Measurements from ENCODE around the gene C4BPB.
"Not testable (repeated sequence)": the region's sequence is repeated elsewhere in the genome, so short reads cannot be mapped to it uniquely, and the experiment has no call there.

C4BPB gene, protein sequence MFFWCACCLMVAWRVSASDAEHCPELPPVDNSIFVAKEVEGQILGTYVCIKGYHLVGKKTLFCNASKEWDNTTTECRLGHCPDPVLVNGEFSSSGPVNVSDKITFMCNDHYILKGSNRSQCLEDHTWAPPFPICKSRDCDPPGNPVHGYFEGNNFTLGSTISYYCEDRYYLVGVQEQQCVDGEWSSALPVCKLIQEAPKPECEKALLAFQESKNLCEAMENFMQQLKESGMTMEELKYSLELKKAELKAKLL

GRCh38 chr1:207088701-207089626 lies at the start of gene C4BPB:
Gene C4BPB, plus strand, starts transcription at chr1:207088860. Its CDS starts 672 bp downstream, at chr1:207089532.
- DNase-seq (ENCODE audit: low read depth): no peak

DNA sequence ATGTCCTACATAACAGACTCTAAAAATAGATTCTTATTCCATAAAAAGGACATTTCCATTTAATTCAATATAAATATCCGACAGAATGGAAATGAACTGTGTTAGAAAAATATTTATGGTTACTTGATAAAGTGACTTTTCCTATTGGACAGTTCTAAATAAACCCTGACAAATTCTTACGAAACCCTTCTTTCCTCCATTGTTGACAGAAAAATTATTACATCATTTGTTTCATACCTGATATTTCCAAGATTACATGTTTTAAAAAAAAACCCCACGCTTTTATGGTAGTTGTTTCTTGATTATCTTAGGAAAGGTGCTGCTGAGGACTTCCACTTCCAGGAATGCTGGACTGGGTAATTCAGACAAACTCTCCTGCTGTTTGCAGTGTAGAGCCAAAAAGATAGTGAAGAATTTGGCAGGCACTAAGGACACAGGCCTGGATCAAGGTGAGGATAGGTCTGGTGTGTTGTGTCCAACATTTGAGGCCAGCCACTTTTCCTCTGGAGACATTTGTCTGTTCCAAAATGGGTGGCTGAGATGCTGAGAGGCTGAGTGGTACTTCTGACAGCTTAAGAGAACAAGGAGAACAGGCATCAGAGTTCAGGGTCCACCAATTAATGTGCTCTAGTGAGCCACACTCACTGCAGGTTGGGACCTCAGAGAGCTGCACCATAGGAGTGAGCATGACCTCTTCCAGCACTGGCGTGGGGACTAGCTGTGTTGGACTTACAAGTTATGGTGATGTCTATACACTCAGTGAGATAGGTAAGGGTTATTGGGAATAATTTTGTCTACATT lies 49.1 kb upstream of the C4BPB start:
- no peak for DNase-seq (ENCODE audit: low read depth)

- DNase-seq (ENCODE audit: low read depth): no peak
Measured at GRCh38 chr1:207040181-207040533, 48.5 kb upstream of the C4BPB start.

GRCh38 chr1:207041397-207041796 lies 47.3 kb upstream of the C4BPB start:
- DNase-seq (ENCODE audit: low read depth): not testable (repeated sequence)

DNA sequence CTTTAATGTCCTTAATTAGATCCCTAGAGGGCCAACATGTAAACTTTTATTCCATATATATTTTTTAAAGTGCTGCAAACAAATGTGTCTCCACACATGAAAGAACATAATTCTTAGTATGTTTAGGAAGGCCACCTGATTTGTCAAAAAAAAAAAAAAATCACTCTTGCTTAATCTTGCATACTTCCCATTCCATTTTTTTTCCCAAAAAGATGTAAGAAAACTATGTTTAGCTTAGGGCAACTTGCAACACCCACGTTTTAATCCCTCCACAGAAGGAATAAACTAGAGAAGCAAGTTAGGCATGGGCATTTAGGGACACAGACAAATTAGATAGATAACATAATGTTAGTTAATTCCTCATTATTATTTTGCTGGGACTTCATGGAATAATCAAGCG lies 43.2 kb upstream of the C4BPB start:
- DNase-seq (ENCODE audit: low read depth): no peak

GRCh38 chr1:207047505-207047904 lies 41.2 kb upstream of the C4BPB start:
- DNase-seq (ENCODE audit: low read depth): no peak

DNA sequence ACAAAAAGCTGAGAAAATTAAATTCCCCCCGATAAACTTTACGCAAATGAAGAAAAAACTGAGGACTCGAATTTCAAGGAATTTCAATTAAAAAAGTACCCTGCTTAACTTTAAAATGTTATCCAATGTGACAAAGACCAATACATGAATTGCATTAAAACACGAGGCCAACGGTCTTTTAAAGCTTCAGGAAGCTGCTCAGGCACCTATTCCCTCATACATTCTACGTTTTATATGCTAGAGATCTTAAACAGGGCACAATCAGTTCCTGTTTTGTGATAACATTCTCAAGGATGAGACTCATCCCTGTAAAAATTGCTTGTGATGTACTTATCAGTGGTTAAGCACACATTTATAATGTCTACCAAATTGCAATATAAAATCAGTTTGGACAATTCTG lies 40.6 kb upstream of the C4BPB start:
- no peak for DNase-seq (ENCODE audit: low read depth)

- no peak for DNase-seq (ENCODE audit: low read depth)
Measured at GRCh38 chr1:207049054-207049453, 39.6 kb upstream of the C4BPB start.

- no peak for DNase-seq (ENCODE audit: low read depth)
Measured at GRCh38 chr1:207049514-207049913, 39.1 kb upstream of the C4BPB start.

DNA sequence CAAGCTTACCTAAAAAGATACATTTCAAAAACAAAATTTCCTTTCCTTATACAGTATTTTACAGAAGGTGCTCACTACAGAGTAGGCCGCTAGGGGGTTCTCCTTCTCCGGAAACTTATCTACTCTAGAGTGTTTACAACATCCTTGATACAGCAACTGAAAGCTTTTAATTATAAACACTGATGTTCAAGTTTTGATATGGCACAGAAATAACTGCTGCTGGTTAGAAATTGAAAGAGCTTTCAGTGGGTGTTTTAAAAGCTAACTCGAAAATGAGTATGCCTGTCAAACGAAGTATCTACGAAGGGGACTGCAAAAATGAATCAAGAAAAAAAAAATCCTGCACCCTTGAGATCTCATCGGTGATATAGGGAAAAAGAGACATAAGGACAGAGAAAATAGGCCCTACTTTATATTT lies 38.7 kb upstream of the C4BPB start:
- DNase-seq (ENCODE audit: low read depth): no peak

DNA sequence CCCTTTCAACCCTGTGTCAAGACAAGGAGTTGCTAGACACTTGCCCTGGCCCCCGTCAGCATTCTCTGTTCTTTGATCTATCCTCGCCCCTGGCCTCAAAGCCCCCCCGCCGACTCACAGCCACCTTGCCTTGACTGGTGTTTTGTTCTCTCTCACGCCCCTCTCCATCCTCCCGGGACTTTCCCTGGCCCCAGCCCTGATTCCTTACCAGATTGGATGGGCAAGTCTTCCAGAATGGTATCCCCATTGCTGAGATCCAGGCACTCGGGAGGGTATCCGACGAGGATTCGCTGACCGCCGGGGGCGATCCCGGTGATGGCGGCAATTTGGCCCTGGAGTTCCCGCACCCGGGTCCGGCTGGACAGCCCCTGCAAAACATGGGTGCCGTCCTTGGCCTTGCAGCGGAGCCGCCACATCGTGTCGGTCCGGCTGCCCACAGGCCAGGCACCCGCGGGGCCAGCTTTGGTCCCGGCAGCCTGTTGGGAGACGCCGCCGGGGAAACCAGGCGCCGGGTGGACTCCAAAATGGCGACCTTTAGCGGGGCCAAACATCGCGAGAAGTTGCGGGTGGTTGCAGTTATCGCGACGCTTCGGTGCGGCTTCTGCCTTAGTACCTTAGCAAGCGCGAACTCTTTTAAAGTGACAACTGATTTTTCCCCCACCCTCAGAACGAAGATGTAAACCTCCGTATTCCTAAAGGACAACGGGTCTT lies 38.0 kb upstream of the C4BPB start:
- peak; percentile 70 for DNase-seq (ENCODE audit: low read depth)

DNA sequence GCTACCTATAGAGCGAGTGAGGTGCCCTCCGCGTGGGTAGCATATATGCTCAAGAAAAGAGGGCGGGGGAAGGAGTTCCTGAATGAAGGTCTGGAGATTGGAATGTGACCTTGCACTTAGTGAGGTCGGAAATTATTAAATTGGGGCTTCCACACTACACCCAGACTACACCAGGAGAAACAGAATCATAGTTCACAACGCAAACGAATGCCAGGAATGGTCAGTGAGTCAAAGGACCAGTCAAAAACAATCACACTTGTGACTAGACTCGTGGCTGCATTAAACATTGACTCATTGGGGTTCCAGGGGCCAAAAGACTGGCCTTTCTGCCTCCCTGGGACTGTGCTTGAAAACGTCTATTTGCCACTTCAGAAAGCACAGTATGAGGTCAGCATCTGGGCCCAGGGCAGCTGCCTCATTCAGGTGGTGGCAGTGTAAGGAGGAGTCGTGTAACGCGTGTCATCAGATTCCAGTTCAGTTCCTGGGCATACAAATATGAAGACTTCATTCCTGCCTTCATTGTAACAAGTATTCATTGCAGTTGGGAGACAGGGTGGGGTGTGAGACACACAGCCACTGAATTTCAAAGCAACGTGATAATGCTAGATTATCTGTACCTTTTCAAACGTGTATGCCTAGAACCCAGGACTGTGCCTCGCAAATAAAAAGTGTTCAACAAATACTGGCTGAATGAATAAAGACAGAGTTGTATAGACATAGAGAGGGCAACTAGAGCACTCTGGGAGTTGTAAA lies 37.3 kb upstream of the C4BPB start, which contains the start of gene YOD1:
TSS of gene YOD1 (minus strand) at position 18 of the 753 bp plus-strand sequence. CDS start 178 bp downstream, outside the sequence.
- peak; percentile 23 for DNase-seq (ENCODE audit: low read depth)

DNA sequence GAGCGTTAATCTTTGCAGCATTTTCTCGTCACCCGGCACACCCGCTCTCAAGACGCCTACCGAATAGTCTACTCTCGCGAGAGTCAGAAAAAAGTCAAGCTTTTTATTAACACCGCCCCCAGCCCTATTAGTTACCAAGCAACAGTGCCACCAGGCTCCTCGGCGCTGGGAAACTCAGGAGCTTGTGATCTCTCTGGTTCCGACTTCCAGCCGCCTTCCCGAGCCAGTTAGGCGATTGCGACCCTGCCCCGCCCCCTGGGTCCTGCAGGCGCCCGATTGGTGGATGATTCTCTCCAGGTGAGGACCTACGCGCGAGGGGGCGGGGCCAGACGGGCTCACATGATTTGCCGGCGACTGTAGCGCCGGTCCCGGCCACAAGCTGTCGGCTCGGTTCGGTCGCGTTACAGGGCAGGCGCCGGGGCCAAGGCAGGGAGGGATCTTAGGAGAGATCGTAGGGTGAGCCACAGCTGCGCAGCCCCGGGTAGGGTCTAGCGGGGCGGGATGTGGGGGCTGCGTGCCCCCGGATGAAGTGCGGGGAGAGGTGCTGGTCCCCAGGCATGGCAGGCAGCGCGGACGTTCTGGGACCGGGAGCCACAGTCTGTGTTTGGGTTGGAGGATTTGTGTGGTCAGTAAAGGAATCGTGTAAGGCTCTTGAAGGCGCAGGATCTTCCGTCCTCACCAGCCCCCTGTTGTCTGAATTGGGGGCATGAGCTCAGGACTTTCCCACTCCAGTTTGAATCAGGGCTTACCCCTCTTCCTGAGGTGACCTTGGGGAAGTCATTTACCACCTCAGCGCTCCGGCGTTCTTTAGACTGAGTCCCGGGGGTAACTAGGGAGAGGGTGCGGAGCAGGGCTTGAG lies 35.5 kb upstream of the C4BPB start, which contains the start of gene PFKFB2:
TSS of gene PFKFB2 (plus strand) at position 365 of the 859 bp plus-strand sequence. CDS start 1,443 bp downstream, outside the sequence.
- peak; percentile 82 for DNase-seq (ENCODE audit: low read depth)

DNA sequence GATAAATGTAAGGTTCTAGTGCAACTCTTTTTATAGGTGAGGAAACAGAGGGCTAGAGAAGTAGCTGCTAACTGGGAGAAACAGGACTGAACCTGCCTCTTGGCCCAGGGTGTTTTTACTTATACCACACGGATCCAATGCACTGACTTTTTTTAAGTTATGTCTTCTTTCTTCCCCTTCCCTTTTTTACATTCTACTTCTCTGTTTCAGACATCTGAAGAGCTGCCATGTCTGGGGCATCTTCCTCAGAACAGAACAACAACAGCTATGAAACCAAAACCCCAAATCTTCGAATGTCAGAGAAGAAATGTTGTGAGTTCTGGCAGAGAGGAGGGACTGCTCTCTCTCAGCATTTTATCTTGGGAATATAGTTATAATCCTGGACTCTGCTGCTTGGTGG lies 34.2 kb upstream of the C4BPB start:
- DNase-seq (ENCODE audit: low read depth): no peak

DNA sequence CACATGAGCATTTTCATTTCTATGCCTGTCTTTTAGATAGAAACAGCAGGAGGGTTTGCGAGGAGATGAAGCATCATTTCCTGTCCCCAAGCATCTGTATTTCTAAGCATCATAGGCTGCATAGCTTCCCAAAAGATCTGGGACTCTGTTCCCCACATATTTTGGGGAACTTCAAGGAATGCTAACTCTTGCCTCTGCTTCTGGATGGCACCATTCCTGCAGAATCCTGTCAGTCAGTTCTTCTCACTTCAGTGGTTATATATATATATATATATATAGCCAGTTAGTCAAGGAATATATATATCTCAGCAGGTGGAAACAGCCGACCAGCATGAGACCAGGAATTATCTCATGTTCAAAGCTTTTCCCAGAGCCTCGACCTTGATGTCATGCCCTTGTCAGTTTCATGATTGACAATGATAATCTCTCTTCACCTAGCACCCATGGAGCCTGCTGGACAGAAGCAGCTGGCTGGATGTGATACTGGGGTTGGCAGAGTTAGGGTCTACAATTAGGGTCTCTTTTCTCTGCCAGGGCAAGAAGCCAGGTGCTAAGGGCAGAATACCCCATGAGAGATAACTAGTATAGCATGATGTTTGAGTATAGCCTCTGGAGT lies 33.2 kb upstream of the C4BPB start:
- no peak for DNase-seq (ENCODE audit: low read depth)

- no peak for DNase-seq (ENCODE audit: low read depth)
Measured at GRCh38 chr1:207056673-207057072, 32.0 kb upstream of the C4BPB start.

GRCh38 chr1:207058252-207058651 lies 30.4 kb upstream of the C4BPB start:
- DNase-seq (ENCODE audit: low read depth): no peak

GRCh38 chr1:207058878-207059867 lies 29.5 kb upstream of the C4BPB start:
- no peak for DNase-seq (ENCODE audit: low read depth)
